ENCODE measurements around the gene CSTF1. TPM values are rescaled to one million over a fixed set of nuclear protein-coding genes. Genes with fewer than 3 reads are reported as not detected.

Gene CSTF1
- total and polyA plus RNA-seq, 2 donors (not counting 1 experiment from before 2014, with no cell fraction given): 31.2 to 55.2 TPM

DNA sequence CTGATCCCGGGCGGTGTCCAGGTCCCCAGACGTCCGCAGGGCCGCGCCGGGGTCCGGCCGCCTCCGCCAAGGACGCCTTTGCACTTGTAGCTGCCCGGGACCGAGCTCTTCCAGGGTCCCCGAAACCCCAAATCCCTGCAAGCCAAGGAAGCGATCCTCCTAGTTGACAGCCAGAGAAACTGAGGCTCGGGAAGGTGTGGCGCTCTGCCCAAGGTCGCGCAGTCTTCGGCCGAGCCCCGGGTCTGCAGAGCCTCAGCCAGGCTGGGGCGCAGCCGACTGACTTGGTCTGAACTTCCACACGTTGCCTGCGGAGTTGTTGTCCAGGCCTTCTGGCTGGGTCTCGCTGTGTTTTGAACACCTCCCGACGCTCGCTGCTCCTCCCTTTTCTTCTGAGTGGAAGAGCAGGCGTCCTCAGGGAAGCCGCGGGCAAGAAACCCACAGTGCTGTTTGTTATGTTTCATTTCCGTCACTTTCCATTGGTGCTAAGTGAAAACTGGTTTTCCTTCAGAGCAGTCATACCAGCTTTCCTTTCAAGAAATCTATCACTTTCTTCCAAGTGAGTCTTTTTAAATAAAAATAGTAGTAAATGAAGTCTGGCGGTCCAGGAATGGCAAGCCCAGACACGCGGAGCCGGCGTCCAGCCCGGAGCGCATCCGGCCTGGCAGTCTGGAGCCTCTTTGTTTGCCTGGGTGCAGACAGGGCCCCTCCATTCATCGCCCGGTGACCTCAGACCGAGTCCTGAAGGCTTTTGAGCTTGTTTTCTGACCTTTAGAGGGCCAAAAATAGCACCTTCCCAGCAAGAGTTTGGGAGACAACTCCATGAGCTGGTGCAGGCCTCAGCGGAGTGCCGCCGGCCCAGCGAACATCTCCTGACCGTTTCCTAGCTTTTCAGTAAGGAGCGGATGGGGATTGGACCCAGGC is 33.0 kb upstream of the CSTF1 start:
- H3K79me2 ChIP-seq (ENCODE audit: control insufficient read depth, insufficient read depth, low read length): peaks cover 13% of the 10 kb centered on the region
- H3K4me2 ChIP-seq (ENCODE audit: extremely low read depth, insufficient read depth, low read length): peak overlapping the region; percentile 95
- TF ChIP-seq, protein P1, sequence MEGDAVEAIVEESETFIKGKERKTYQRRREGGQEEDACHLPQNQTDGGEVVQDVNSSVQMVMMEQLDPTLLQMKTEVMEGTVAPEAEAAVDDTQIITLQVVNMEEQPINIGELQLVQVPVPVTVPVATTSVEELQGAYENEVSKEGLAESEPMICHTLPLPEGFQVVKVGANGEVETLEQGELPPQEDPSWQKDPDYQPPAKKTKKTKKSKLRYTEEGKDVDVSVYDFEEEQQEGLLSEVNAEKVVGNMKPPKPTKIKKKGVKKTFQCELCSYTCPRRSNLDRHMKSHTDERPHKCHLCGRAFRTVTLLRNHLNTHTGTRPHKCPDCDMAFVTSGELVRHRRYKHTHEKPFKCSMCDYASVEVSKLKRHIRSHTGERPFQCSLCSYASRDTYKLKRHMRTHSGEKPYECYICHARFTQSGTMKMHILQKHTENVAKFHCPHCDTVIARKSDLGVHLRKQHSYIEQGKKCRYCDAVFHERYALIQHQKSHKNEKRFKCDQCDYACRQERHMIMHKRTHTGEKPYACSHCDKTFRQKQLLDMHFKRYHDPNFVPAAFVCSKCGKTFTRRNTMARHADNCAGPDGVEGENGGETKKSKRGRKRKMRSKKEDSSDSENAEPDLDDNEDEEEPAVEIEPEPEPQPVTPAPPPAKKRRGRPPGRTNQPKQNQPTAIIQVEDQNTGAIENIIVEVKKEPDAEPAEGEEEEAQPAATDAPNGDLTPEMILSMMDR (conservative IDR thresholded peaks at IDR 0.05 in 1 of 2, IDR thresholded peaks at IDR 0.05 in 1 of 2; ENCODE audit: low read depth in 1 of 2, low read length in 2 of 2): no peak
- TF ChIP-seq EZH2 (IDR thresholded peaks at IDR 0.05; ENCODE audit: low read length, missing control alignments): no peak
- peak overlapping the region; percentile 0 for H2AFZ ChIP-seq (ENCODE audit: low read length)
- peak; percentile 73 to 81 for DNase-seq (ENCODE audit: low read depth in 2 of 2)
- no peaks in the 10 kb centered on the region for H3K27me3 ChIP-seq (ENCODE audit: control insufficient read depth, insufficient read depth, low read length)
- H3K27ac ChIP-seq (ENCODE audit: insufficient read depth, low read length): peak overlapping the region; percentile 73
- H3K36me3 ChIP-seq (ENCODE audit: control insufficient read depth, insufficient read depth, low read length): no peaks in the 10 kb centered on the region
- H4K20me1 ChIP-seq (ENCODE audit: control insufficient read depth, extremely low read depth, insufficient read depth, low read length): no peaks in the 10 kb centered on the region
- H3K4me1 ChIP-seq (ENCODE audit: control insufficient read depth, extremely low read depth, insufficient read depth, low read length): peaks cover 7% of the 10 kb centered on the region
- peak overlapping the region; percentile 25 to 95 (median 67) for H3K4me3 ChIP-seq (replicated peaks in 1 of 4; ENCODE audit: control extremely low read depth in 1 of 4, insufficient read depth in 1 of 4, low read depth in 3 of 4, low read length in 4 of 4)
- H3K9ac ChIP-seq (ENCODE audit: insufficient read depth, low read length): peak overlapping the region; percentile 33
- no peaks in the 10 kb centered on the region for H3K9me3 ChIP-seq (ENCODE audit: control insufficient read depth, insufficient read depth, low read depth, low read length)

DNA sequence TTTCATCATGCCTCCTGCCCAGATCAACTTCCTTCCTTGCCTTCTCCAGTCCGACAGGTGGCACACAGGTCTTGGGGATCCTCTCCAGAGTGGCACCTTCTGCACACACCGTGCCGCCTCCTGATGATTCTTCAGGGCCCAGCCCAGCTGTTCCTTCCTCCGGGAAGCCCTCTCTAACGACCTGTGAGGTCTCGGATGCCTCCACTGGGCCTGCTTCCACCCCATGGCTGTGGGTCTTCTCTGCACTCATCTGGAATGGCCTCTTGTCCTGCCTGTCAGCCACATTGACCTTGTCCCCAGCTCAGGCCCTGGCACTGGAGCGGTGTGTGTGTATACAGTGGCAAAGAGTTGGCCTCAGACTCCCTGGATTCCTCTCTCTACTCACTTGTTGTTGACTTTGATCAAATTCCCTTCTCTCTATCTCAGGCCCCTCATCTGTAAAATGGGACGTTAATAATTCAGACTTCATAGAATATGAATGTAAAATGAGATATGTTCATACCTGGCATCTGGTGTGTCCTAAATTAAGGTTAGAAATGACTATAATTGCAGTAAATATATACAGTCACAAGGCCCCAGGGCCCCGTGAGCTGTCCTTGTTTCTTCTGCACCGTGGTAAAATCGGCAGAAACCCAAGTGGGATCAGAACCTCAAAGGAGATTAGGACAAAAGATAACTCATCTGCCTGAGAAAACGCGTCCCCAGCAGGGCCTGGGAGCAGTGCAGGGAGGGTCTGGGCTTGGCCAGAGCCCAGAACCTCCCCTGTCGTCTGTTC is 32.1 kb upstream of the CSTF1 start:
- peaks cover 13% of the 10 kb centered on the region for H3K79me2 ChIP-seq (ENCODE audit: control insufficient read depth, insufficient read depth, low read length)
- peak overlapping the region; percentile 25 to 95 (median 67) for H3K4me3 ChIP-seq (replicated peaks in 1 of 4; ENCODE audit: control extremely low read depth in 1 of 4, insufficient read depth in 1 of 4, low read depth in 3 of 4, low read length in 4 of 4)
- peaks cover 7% of the 10 kb centered on the region for H3K4me1 ChIP-seq (ENCODE audit: control insufficient read depth, extremely low read depth, insufficient read depth, low read length)
- no peak for TF ChIP-seq EZH2 (IDR thresholded peaks at IDR 0.05; ENCODE audit: low read length, missing control alignments)
- TF ChIP-seq, protein P1 (conservative IDR thresholded peaks at IDR 0.05 in 1 of 2, IDR thresholded peaks at IDR 0.05 in 1 of 2; ENCODE audit: low read depth in 1 of 2, low read length in 2 of 2): no peak
- H3K9ac ChIP-seq (ENCODE audit: insufficient read depth, low read length): peak overlapping the region; percentile 33
- no peaks in the 10 kb centered on the region for H3K36me3 ChIP-seq (ENCODE audit: control insufficient read depth, insufficient read depth, low read length)
- H3K27ac ChIP-seq (ENCODE audit: insufficient read depth, low read length): peak overlapping the region; percentile 73
- H2AFZ ChIP-seq (ENCODE audit: low read length): peak overlapping the region; percentile 0
- no peaks in the 10 kb centered on the region for H4K20me1 ChIP-seq (ENCODE audit: control insufficient read depth, extremely low read depth, insufficient read depth, low read length)
- peak overlapping the region; percentile 95 for H3K4me2 ChIP-seq (ENCODE audit: extremely low read depth, insufficient read depth, low read length)
- no peaks in the 10 kb centered on the region for H3K9me3 ChIP-seq (ENCODE audit: control insufficient read depth, insufficient read depth, low read depth, low read length)
- DNase-seq (ENCODE audit: low read depth in 2 of 2): no peak
- H3K27me3 ChIP-seq (ENCODE audit: control insufficient read depth, insufficient read depth, low read length): no peaks in the 10 kb centered on the region

DNA sequence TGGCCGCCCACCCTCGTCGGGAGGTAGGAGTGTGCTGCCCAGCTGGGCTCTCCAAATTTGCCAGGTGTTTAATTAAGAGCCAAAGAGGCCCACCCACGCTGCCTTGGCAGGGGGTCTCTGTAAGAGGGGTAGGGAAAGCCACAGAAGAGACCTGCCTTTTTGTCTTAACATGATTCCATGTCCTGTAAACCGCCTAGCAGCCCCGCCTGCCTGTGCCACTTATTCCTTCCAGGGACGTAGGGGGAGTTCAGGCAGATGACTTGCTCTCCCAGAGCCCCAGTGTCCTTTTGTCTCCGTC is 31.6 kb upstream of the CSTF1 start:
- Histone ChIP-seq H3K4me2 (ENCODE audit: extremely low read depth, insufficient read depth, low read length) (peak overlapping the region; percentile 95), H3K4me3 (replicated peaks in 1 of 4; ENCODE audit: control extremely low read depth in 1 of 4, insufficient read depth in 1 of 4, low read depth in 3 of 4, low read length in 4 of 4) (peak overlapping the region in 1 of 4 experiments; percentile 95), H3K27me3 (ENCODE audit: control insufficient read depth, insufficient read depth, low read length) (no peaks in the 10 kb centered on the region), H2AFZ (ENCODE audit: low read length) (no peak overlapping the region), H3K4me1 (ENCODE audit: control insufficient read depth, extremely low read depth, insufficient read depth, low read length) (peaks cover 7% of the 10 kb centered on the region), H4K20me1 (ENCODE audit: control insufficient read depth, extremely low read depth, insufficient read depth, low read length) (no peaks in the 10 kb centered on the region), H3K9me3 (ENCODE audit: control insufficient read depth, insufficient read depth, low read depth, low read length) (no peaks in the 10 kb centered on the region), H3K27ac (ENCODE audit: insufficient read depth, low read length) (no peak overlapping the region), H3K36me3 (ENCODE audit: control insufficient read depth, insufficient read depth, low read length) (no peaks in the 10 kb centered on the region), H3K9ac (ENCODE audit: insufficient read depth, low read length) (no peak overlapping the region), H3K79me2 (ENCODE audit: control insufficient read depth, insufficient read depth, low read length) (peaks cover 13% of the 10 kb centered on the region)
- TF ChIP-seq, protein P1 (conservative IDR thresholded peaks at IDR 0.05 in 1 of 2, IDR thresholded peaks at IDR 0.05 in 1 of 2; ENCODE audit: low read depth in 1 of 2, low read length in 2 of 2): no peak
- TF ChIP-seq EZH2 (IDR thresholded peaks at IDR 0.05; ENCODE audit: low read length, missing control alignments): no peak
- DNase-seq (ENCODE audit: low read depth in 2 of 2): no peak
